HG03025 (cell line): ENCODE data around the gene MAN1C1.

ENCODE experiments used
- ATAC-seq: cut with Tn5 transposase; IDR thresholded peaks from one replicate; pipeline ENCODE4 v1.9.1; 2021; ENCODE audit warnings: mild to moderate bottlenecking, moderate library complexity; ENCODE audit not compliant: unreplicated experiment, low FRiP score

MAN1C1 gene

GRCh38 chr1:25673962-25674806 lies 57.6 kb downstream of the MAN1C1 start:
- ATAC-seq = no peak

GRCh38 chr1:25674807-25675084 lies 58.2 kb downstream of the MAN1C1 start:
- no peak for ATAC-seq

GRCh38 chr1:25675729-25676476 lies 59.3 kb downstream of the MAN1C1 start:
- ATAC-seq = peak; percentile 82

GRCh38 chr1:25676488-25676887 lies 59.9 kb downstream of the MAN1C1 start:
- ATAC-seq = no peak

GRCh38 chr1:25677193-25677773 lies 60.7 kb downstream of the MAN1C1 start:
- no peak for ATAC-seq

- no peak for ATAC-seq
These were observed 62.6 kb downstream of the MAN1C1 start for GRCh38 chr1:25679171-25679570.

- no peak for ATAC-seq
These were observed 64.1 kb downstream of the MAN1C1 start for GRCh38 chr1:25680701-25681100.

GRCh38 chr1:25682059-25682601 lies 65.5 kb downstream of the MAN1C1 start:
- ATAC-seq = no peak

GRCh38 chr1:25683177-25683576 lies 66.6 kb downstream of the MAN1C1 start:
- no peak for ATAC-seq

GRCh38 chr1:25683731-25684130 lies 67.1 kb downstream of the MAN1C1 start:
- no peak for ATAC-seq

GRCh38 chr1:25684216-25684965 lies 67.8 kb downstream of the MAN1C1 start:
- no peak for ATAC-seq

- ATAC-seq = no peak
These were observed 68.7 kb downstream of the MAN1C1 start for GRCh38 chr1:25685211-25685750.

- ATAC-seq = no peak
These were observed 69.5 kb downstream of the MAN1C1 start for GRCh38 chr1:25685938-25686665.

GRCh38 chr1:25687221-25688017 lies 70.8 kb downstream of the MAN1C1 start:
- ATAC-seq = no peak

- no peak for ATAC-seq
These were observed 72.0 kb downstream of the MAN1C1 start for GRCh38 chr1:25688390-25689119.

GRCh38 chr1:25689686-25690381 lies 73.2 kb downstream of the MAN1C1 start:
- ATAC-seq = no peak

GRCh38 chr1:25690396-25690956 lies 73.9 kb downstream of the MAN1C1 start:
- ATAC-seq = no peak
